HCT116 (cell line): ENCODE measurements around the gene ALDH2. TPM values are rescaled to one million over a fixed set of nuclear protein-coding genes. Genes with fewer than 3 reads are reported as not detected.

Experiments
- ATAC-seq: fragments of 200-7000 bp; cut with Tn5 transposase; 2 replicates; pipeline ENCODE4 v1.9.1; 2020; ENCODE audit warnings: mild to moderate bottlenecking, moderate library complexity
- BruUV-seq: library from RNA; stranded (reverse); fragments of 400-500 nt; replicated peaks from 2 replicates; lab custom pipeline; 2021; lab: Mats Ljungman, UMichigan
- CTCF ChIA-PET: fragments of 300-600 bp; sonication (Branson Sonifier 250); formaldehyde crosslinking; loops from one replicate; lab custom pipeline; 2021; ENCODE audit warnings: antibody characterized with exemption; lab: Charles Lee
- POLR2A ChIA-PET: fragments of 300-600, 350-600 bp; sonication (Branson Sonifier 250); formaldehyde crosslinking; loops from one replicate; lab custom pipeline; 2021; ENCODE audit warnings: antibody characterized with exemption; lab: Charles Lee
- RAD21 ChIA-PET, 2 experiments: fragments of 300-600 bp; sonication (Branson Sonifier 250); formaldehyde crosslinking; loops; one replicate each; lab custom pipeline; 2023; ENCODE audit warnings: low total read pairs in 2 of 2; ENCODE audit not compliant: uncharacterized antibody in 2 of 2, unreplicated experiment in 2 of 2, low non-redundant PET in 1 of 2; lab: Charles Lee
- DNase-seq: peaks from one replicate; pipeline ENCODE4 v3.0.0-alpha.2; 2010; ENCODE audit warnings: low read depth, low spot score
- H2AFZ ChIP-seq: fragments of 200-600 bp; shearing (Covaris generic), sonication (generic); 2 replicates; pipeline ENCODE4 v1.6.1; 2017; ENCODE audit warnings: low read depth, mixed run types, mixed read lengths, antibody characterized with exemption, low read length; ENCODE audit not compliant: poor library complexity, severe bottlenecking
- H3K27ac ChIP-seq: 2 replicates; pipeline ENCODE4 v1.5.1; 2012; ENCODE audit warnings: low read depth, low read length
- H3K27me3 ChIP-seq: fragments of 200-600 bp; sonication (generic); 2 replicates; pipeline ENCODE4 v1.6.1; 2016; ENCODE audit warnings: mixed run types, low read length, mixed read lengths; ENCODE audit not compliant: insufficient read depth
- H3K36me3 ChIP-seq, 2 experiments: fragments of 200-500 bp in 1 of 2; fragments of 200-600 bp in 1 of 2; sonication (Bioruptor generic) in 1 of 2; sonication (generic) in 1 of 2; 2 replicates each; pipeline versions ENCODE4 v1.5.1 to v1.6.1; 2014 to 2016; ENCODE audit warnings: low read length in 2 of 2, inconsistent platforms in 1 of 2, mixed read lengths in 1 of 2, mixed run types in 1 of 2; ENCODE audit not compliant: insufficient read depth in 2 of 2, control insufficient read depth in 1 of 2
- H3K4me1 ChIP-seq, 2 experiments: fragments of 200-600 bp in 1 of 2; sonication (generic) in 1 of 2; 2 replicates each; pipeline versions ENCODE4 v1.5.1 to v1.6.1; 2012 to 2017; ENCODE audit warnings: low read length in 2 of 2, inconsistent platforms in 1 of 2, mild to moderate bottlenecking in 1 of 2, mixed read lengths in 1 of 2, mixed run types in 1 of 2, moderate library complexity in 1 of 2; ENCODE audit not compliant: insufficient read depth in 2 of 2, control insufficient read depth in 1 of 2
- H3K4me2 ChIP-seq: fragments of 200-600 bp; sonication (generic); 2 replicates; pipeline ENCODE4 v1.6.1; 2017; ENCODE audit warnings: mixed run types, low read length, mixed read lengths
- H3K4me3 ChIP-seq, 2 experiments: fragments of 200-600 bp in 1 of 2; sonication (generic) in 1 of 2; replicated peaks in 1 of 2; 2 replicates each; pipeline ENCODE4 v1.5.1; 2011 to 2016; ENCODE audit warnings: low read length in 2 of 2, control low read depth in 1 of 2, low read depth in 1 of 2, mild to moderate bottlenecking in 1 of 2, mixed read lengths in 1 of 2, mixed run types in 1 of 2
- H3K79me2 ChIP-seq: fragments of 200-600 bp; sonication (generic); 2 replicates; pipeline ENCODE4 v1.6.1; 2017; ENCODE audit warnings: mild to moderate bottlenecking, mixed run types, low read length, moderate library complexity, mixed read lengths; ENCODE audit not compliant: insufficient read depth
- H3K9ac ChIP-seq: fragments of 200-600 bp; sonication (generic); 2 replicates; pipeline ENCODE4 v1.6.1; 2016; ENCODE audit warnings: low read length, mixed read lengths
- H3K9me2 ChIP-seq: fragments of 200-600 bp; sonication (generic), shearing (Covaris generic); 2 replicates; pipeline ENCODE4 v1.6.1; 2017; ENCODE audit warnings: mixed run types, mild to moderate bottlenecking, moderate library complexity; ENCODE audit not compliant: insufficient read depth
- H3K9me3 ChIP-seq, 2 experiments: fragments of 200-500 bp in 1 of 2; fragments of 200-600 bp in 1 of 2; sonication (Bioruptor generic) in 1 of 2; sonication (generic) in 1 of 2; 2 replicates each; pipeline ENCODE4 v1.6.1; 2014 to 2017; ENCODE audit warnings: low read length in 2 of 2, mixed read lengths in 2 of 2, inconsistent platforms in 1 of 2, low read depth in 1 of 2, mild to moderate bottlenecking in 1 of 2, mixed run types in 1 of 2, moderate library complexity in 1 of 2; ENCODE audit not compliant: control insufficient read depth in 1 of 2, insufficient read depth in 1 of 2
- H4K20me1 ChIP-seq: fragments of 200-600 bp; sonication (generic), shearing (Covaris generic); 2 replicates; pipeline ENCODE4 v1.6.1; 2017; ENCODE audit warnings: mixed run types, mild to moderate bottlenecking, moderate library complexity; ENCODE audit not compliant: insufficient read depth
- CEBPB ChIP-seq: IDR thresholded peaks from 2 replicates; pipeline ENCODE4 v1.6.1; 2012; ENCODE audit warnings: low read depth
- EGR1 ChIP-seq: IDR thresholded peaks from 2 replicates; pipeline ENCODE4 v1.6.1; 2012; ENCODE audit warnings: low read depth
- EZH2 ChIP-seq: fragments of 200-600 bp; sonication (generic); IDR thresholded peaks from 2 replicates; pipeline ENCODE4 v1.6.1; 2017; ENCODE audit warnings: antibody characterized with exemption, mixed run types
- EZH2phosphoT487 ChIP-seq: fragments of 200-600 bp; IDR thresholded peaks from 2 replicates; pipeline ENCODE4 v1.6.1; 2018; ENCODE audit warnings: antibody characterized with exemption, borderline replicate concordance
- FOSL1 ChIP-seq: IDR thresholded peaks from 2 replicates; pipeline ENCODE4 v1.6.1; 2012; ENCODE audit warnings: low read depth
- JUND ChIP-seq: IDR thresholded peaks from 2 replicates; pipeline ENCODE4 v1.6.1; 2012
- POLR2A ChIP-seq: IDR thresholded peaks from 2 replicates; pipeline ENCODE4 v1.7.0; 2011; ENCODE audit warnings: borderline replicate concordance; ENCODE audit not compliant: insufficient read depth, insufficient read length; ENCODE audit errors: extremely low read depth
- POLR2AphosphoS5 ChIP-seq: IDR thresholded peaks from 2 replicates; pipeline ENCODE4 v1.6.1; 2011; ENCODE audit warnings: mild to moderate bottlenecking, low read depth, low read length, moderate library complexity
- RAD21 ChIP-seq: IDR thresholded peaks from 2 replicates; pipeline ENCODE4 v1.6.1; 2012; ENCODE audit warnings: low read depth, mild to moderate bottlenecking
- SP1 ChIP-seq: IDR thresholded peaks from 2 replicates; pipeline ENCODE4 v1.6.1; 2012; ENCODE audit warnings: low read depth
- SRF ChIP-seq: IDR thresholded peaks from 2 replicates; pipeline ENCODE4 v1.6.1; 2012; ENCODE audit warnings: low read depth
- TCF7L2 ChIP-seq: IDR thresholded peaks from 2 replicates; pipeline ENCODE4 v1.7.0; 2011; ENCODE audit warnings: borderline replicate concordance, inconsistent platforms; ENCODE audit not compliant: insufficient read depth, insufficient read length; ENCODE audit errors: extremely low read depth
- YY1 ChIP-seq: IDR thresholded peaks from 2 replicates; pipeline ENCODE4 v1.6.1; 2011; ENCODE audit warnings: low read length, low read depth, moderate library complexity, mild to moderate bottlenecking; ENCODE audit not compliant: insufficient replicate concordance; ENCODE audit errors: extremely low read depth
- ZFX ChIP-seq: fragments of 450-650 bp; IDR thresholded peaks from 2 replicates; pipeline ENCODE4 v1.6.1; 2017
- ZNF274 ChIP-seq: fragments of 200-500 bp; sonication (Bioruptor generic); IDR thresholded peaks from 2 replicates; pipeline ENCODE4 v1.6.1; 2014; ENCODE audit warnings: mild to moderate bottlenecking, low read depth, low read length, inconsistent platforms
- intact Hi-C: fragments of 100-400 bp; cut with micrococcal nuclease; formaldehyde crosslinking; loops from 2 replicates; pipeline ENCODE4 v1.10.0; 2022
- total RNA-seq: library from RNA; stranded (reverse); gene quantifications from one replicate; pipeline ENCODE4 v1.2.1, GENCODE V29; 2021; ENCODE audit not compliant: unreplicated experiment
- TF ChIP-seq, protein P1 (sequence below), 3 experiments: fragments of 200-600 bp in 1 of 3; sonication (generic) in 1 of 3; IDR thresholded peaks in 2 of 3; conservative IDR thresholded peaks in 1 of 3; 2 replicates each; pipeline ENCODE4 v1.5.1; 2012 to 2017; ENCODE audit warnings: low read depth in 2 of 3, low read length in 2 of 3, antibody characterized with exemption in 1 of 3, borderline replicate concordance in 1 of 3, control low read depth in 1 of 3, mild to moderate bottlenecking in 1 of 3, mixed read lengths in 1 of 3, mixed run types in 1 of 3, moderate library complexity in 1 of 3; ENCODE audit not compliant: insufficient read depth in 1 of 3
- TF ChIP-seq, protein P2 (sequence below): IDR thresholded peaks from 2 replicates; pipeline ENCODE4 v1.6.1; 2012
- TF ChIP-seq, protein P3 (sequence below): IDR thresholded peaks from 2 replicates; pipeline ENCODE4 v1.6.1; 2012
- TF ChIP-seq, protein P4 (sequence below): IDR thresholded peaks from 2 replicates; pipeline ENCODE4 v1.6.1; 2011; ENCODE audit warnings: mild to moderate bottlenecking, low read length, moderate library complexity; ENCODE audit not compliant: insufficient replicate concordance; ENCODE audit errors: extremely low read depth
- TF ChIP-seq, protein P5 (sequence below): IDR thresholded peaks from 2 replicates; pipeline ENCODE4 v1.6.1; 2012; ENCODE audit warnings: low read depth

The ALDH2 gene
- total RNA-seq, 1 experiment from 2014 or later: 32.9 TPM

DNA sequence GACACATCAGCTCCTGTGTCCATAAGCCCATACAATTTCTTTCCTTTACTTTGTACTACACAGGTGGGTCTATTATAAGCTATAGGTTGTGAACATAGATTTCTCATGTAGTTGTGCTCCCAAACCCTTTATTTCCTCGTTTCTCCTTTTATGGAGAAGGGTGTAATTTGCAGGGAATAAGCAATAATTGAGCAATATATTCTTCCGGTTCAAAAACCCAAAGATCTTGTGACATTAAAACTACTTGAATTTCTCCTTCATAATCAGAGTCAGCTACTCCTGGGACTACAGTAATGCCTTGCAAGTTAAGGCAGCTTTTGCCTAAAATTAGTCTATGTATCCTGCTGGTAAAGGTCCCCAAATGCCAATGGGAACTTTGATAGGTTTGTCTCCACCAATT, 56.2 kb downstream of the ALDH2 start:
- ChIA-PET RAD21 (no interaction called here), POLR2A (no interaction called here), CTCF (interaction anchor here (1.1 kb wide), 1 partner anchor 10 kb away, joined by 4 read pairs; no protein-coding TSS in a partner anchor)
- no peak overlapping the region for H2AFZ ChIP-seq
- no peaks in the 10 kb centered on the region for H3K4me1 ChIP-seq
- no peaks in the 10 kb centered on the region for H3K9me3 ChIP-seq
- no peaks in the 10 kb centered on the region for H3K36me3 ChIP-seq
- H3K79me2 ChIP-seq: no peaks in the 10 kb centered on the region
- no TSS peak for BruUV-seq
- intact Hi-C loops: loop anchor here (10.0 kb wide), 1 partner anchor 372 kb away; no protein-coding TSS in a partner anchor
- no peak overlapping the region for H3K27ac ChIP-seq
- DNase-seq (no peak), ATAC-seq (no peak)
- no peak overlapping the region for H3K4me3 ChIP-seq
- H3K9ac ChIP-seq: no peak overlapping the region
- no peaks in the 10 kb centered on the region for H3K27me3 ChIP-seq
- H3K4me2 ChIP-seq: no peak overlapping the region
- H3K9me2 ChIP-seq: no peaks in the 10 kb centered on the region
- TF ChIP-seq SRF (no peak), ZFX (no peak), SP1 (no peak), JUND (no peak), EGR1 (no peak), RAD21 (no peak), TCF7L2 (no peak), POLR2AphosphoS5 (no peak), ZNF274 (no peak), EZH2phosphoT487 (no peak), CEBPB (no peak), EZH2 (no peak), POLR2A (no peak), FOSL1 (no peak), YY1 (no peak)
- TF ChIP-seq, protein P1, sequence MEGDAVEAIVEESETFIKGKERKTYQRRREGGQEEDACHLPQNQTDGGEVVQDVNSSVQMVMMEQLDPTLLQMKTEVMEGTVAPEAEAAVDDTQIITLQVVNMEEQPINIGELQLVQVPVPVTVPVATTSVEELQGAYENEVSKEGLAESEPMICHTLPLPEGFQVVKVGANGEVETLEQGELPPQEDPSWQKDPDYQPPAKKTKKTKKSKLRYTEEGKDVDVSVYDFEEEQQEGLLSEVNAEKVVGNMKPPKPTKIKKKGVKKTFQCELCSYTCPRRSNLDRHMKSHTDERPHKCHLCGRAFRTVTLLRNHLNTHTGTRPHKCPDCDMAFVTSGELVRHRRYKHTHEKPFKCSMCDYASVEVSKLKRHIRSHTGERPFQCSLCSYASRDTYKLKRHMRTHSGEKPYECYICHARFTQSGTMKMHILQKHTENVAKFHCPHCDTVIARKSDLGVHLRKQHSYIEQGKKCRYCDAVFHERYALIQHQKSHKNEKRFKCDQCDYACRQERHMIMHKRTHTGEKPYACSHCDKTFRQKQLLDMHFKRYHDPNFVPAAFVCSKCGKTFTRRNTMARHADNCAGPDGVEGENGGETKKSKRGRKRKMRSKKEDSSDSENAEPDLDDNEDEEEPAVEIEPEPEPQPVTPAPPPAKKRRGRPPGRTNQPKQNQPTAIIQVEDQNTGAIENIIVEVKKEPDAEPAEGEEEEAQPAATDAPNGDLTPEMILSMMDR (IDR thresholded peaks at IDR 0.05 in 2 of 3, conservative IDR thresholded peaks at IDR 0.05 in 1 of 3; ENCODE audit: borderline replicate concordance in 1 of 3, insufficient read depth in 1 of 3, low read depth in 2 of 3, low read length in 2 of 3): no peak
- TF ChIP-seq, protein P2, sequence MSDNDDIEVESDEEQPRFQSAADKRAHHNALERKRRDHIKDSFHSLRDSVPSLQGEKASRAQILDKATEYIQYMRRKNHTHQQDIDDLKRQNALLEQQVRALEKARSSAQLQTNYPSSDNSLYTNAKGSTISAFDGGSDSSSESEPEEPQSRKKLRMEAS: no peak
- TF ChIP-seq, protein P3, sequence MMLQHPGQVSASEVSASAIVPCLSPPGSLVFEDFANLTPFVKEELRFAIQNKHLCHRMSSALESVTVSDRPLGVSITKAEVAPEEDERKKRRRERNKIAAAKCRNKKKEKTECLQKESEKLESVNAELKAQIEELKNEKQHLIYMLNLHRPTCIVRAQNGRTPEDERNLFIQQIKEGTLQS: no peak
- TF ChIP-seq, protein P4, sequence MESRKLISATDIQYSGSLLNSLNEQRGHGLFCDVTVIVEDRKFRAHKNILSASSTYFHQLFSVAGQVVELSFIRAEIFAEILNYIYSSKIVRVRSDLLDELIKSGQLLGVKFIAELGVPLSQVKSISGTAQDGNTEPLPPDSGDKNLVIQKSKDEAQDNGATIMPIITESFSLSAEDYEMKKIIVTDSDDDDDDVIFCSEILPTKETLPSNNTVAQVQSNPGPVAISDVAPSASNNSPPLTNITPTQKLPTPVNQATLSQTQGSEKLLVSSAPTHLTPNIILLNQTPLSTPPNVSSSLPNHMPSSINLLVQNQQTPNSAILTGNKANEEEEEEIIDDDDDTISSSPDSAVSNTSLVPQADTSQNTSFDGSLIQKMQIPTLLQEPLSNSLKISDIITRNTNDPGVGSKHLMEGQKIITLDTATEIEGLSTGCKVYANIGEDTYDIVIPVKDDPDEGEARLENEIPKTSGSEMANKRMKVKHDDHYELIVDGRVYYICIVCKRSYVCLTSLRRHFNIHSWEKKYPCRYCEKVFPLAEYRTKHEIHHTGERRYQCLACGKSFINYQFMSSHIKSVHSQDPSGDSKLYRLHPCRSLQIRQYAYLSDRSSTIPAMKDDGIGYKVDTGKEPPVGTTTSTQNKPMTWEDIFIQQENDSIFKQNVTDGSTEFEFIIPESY: no peak
- TF ChIP-seq, protein P5, sequence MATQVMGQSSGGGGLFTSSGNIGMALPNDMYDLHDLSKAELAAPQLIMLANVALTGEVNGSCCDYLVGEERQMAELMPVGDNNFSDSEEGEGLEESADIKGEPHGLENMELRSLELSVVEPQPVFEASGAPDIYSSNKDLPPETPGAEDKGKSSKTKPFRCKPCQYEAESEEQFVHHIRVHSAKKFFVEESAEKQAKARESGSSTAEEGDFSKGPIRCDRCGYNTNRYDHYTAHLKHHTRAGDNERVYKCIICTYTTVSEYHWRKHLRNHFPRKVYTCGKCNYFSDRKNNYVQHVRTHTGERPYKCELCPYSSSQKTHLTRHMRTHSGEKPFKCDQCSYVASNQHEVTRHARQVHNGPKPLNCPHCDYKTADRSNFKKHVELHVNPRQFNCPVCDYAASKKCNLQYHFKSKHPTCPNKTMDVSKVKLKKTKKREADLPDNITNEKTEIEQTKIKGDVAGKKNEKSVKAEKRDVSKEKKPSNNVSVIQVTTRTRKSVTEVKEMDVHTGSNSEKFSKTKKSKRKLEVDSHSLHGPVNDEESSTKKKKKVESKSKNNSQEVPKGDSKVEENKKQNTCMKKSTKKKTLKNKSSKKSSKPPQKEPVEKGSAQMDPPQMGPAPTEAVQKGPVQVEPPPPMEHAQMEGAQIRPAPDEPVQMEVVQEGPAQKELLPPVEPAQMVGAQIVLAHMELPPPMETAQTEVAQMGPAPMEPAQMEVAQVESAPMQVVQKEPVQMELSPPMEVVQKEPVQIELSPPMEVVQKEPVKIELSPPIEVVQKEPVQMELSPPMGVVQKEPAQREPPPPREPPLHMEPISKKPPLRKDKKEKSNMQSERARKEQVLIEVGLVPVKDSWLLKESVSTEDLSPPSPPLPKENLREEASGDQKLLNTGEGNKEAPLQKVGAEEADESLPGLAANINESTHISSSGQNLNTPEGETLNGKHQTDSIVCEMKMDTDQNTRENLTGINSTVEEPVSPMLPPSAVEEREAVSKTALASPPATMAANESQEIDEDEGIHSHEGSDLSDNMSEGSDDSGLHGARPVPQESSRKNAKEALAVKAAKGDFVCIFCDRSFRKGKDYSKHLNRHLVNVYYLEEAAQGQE: no peak
- TF ChIP-seq, all 23 proteins: peak for 0
- H4K20me1 ChIP-seq: no peaks in the 10 kb centered on the region
